HG02884 (cell line): ENCODE measurements around the gene FAM24A.

Experiments
- ATAC-seq: cut with Tn5 transposase; IDR thresholded peaks from one replicate; pipeline ENCODE4 v1.9.1; 2021; ENCODE audit warnings: mild to moderate bottlenecking, moderate library complexity; ENCODE audit not compliant: unreplicated experiment

Gene FAM24A

DNA sequence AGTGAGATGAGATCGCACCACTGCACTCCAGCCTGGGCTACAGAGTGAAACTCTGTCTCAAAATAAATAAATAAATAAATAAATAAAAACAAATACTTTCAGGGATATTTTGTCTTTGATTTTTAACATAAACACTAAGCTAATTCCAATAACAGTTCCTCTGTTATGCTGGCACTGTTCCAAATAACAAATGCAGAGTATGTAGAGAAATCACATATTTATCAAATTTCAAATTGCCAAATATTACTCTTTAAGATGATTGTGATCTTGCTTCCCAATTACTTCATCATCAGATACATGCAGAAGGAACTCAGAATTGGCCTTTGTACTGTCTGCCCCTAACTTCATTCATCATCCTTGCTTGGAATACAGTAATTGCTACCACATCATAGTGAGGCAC is 19.7 kb downstream of the FAM24A start:
- ATAC-seq, result no peak

DNA sequence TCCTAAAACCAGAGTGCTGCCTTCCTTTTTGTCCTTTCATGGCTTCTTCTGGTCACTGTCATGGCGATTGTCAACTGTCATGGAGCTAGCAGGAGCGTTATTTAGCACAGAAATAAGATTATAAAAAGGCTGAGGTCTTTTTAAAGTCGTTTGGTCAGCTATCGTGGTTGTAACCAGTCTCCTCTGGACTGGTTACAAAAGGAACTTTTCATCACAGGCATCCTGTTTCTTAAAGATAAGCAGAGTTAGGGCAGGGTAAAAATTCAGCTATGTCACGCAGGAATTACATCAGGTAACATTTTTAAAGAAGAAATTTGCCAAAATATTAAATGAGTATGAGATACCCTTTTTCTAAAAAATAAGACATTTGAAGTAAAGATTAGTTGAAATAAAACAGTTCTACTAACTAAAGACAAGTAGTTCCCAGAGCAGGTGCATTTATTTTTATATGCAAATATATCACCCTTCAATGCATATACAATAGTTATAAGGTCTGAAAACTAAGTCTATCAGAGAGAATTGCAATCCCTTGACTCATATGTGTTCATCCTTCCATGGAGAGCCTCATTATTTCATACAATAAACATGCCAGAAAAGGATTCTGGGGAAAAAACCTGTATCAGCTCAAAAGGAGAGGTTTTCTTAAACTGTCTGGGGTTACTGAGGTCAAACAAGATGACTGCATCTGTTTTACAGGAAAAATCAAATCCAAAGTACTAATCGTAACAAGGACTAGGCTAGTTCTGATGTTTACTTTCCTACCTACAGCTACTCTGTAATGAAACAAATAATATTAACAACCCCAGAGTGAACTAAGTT is 20.9 kb downstream of the FAM24A start:
- no peak for ATAC-seq

DNA sequence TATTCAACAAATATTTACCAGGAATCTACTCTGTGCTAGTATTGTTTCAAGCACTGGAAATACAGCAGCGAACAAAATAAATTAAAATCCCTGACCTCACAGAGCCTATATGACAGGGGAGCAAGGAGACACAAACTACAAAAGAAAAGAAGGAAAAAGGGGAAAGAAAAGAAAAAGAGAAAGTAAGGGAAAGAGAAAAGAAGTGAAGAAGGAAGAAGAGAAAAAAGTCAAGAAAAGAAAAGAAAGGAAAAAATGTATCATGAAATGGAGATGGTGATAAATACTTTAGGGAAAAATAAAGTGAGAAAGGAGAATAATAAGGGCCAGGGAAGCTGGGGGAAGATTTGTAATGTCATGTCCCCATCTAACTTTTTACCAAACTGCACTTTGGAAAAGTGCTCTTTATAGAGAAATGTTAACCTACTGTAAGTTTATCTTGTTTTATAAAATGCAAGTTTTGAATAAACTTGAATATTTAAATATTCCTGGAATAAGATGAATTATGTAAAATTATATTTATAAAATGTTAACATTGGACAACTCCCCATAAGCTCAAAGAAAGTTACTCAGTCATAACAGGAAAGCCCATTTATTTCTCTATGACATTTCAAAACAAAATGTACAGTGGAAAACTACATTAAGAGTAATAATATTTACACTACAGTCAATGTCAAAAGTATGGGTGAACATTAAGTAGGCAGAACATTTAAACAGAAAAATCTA is 28.9 kb downstream of the FAM24A start:
- no peak for ATAC-seq

DNA sequence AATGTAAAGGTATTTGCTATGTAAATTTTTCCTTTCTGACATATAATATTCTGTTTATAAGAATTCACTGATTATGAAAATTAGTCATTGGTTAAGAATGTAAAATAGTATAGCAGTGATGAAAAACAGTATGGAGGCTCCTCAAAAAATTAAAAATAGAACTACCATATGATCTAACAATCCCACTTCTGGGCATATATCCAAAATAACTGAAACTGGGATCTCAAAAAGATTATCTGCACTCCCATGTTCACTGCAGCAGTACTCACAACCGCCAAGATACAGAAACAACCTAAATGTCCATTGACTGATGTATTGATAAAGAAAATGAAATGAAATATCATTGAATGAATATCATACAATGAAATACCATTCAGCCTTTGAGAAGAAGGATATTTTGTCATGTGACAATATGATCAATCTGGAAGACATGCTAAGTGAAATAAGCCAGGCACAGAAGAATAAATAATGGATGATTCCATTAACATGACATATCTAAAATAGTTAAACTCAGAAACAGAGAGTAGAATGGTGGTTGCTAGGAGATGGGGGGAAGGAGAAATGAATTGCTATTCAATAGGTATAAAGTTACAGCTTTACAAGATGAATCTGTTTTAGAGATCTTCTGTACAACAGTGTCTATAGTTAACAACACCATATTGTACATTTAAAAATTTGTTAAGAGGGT is 29.6 kb downstream of the FAM24A start:
- no peak for ATAC-seq

DNA sequence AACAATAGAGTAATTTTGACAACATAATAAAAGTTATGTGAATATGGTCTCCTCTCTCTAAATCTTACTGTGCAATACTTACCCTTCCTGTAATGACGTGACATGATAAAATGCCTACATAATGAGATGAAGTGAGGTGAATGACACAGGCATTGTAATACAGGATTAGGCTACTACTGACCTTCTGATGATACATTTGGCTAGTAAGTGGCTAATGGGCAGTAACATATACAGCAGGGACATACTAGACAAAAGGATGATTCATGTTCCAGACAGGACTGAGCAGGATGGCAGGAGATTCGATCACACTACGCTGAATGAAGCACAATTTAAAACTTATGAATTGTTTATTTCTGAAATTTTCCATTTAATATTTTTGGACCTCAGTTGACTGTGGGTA is 38.9 kb downstream of the FAM24A start:
- no peak for ATAC-seq

DNA sequence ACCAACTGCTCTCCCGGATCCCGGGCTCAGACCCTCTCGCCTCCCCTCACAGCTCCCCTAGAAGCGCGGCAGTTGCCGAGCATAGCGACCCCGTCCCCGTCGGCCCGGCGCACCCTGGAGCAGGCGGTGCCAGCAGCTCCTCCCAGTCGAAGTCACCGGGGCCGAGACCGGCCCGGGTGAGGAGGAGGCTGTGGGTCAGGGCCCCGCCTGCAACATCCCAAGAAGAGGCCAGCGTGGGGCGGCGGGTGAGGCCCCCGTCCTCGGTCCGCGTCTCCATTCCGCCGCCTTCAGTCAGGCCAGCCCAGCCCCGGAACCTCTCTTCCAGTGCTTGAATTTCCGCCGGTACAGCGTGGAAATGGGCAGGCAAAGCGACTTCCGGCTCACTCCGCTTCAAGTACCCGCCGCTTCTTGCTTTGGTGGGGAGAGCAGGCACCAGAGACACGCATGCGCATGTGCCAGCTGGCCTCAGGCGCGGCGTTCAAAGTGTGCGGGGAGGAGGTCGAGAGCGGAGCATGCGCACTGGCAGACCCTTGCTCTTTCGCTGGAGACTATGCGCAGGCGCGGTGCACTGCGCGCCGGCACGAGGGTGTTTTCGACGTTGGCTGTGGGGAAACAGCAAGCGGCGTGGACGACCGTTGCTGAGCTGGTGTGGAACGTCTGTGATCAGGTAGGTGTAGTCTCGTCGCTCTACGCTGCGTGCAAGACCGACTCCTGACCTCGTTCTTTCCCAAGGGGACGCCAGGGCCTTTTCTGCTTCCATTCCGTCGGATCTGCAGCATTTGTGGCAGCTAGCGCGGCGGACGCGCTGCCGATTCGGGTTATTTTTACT is 43.7 kb downstream of the FAM24A start, which contains the start of gene C10orf88:
Gene C10orf88, minus strand, starts transcription at position 326 of the 829 bp plus-strand sequence. Its CDS starts 49 bp downstream, at position 277.
- peak; percentile 98 for ATAC-seq

DNA sequence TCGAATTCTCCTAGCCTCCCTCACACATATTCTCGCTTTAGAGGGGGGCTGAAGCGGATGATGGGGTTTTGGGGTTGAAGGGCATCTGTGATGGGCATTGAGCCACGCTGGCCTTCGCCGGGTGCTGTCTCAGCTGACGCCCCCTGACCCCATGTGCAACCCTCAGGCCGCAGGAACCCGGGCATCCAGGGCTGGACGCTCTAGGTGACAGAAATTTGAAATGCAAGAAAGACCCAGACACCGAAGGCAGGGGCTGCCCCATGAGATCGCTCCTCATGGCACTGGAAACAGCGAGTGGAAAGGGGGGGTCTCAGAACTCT is 44.3 kb downstream of the FAM24A start:
- no peak for ATAC-seq

DNA sequence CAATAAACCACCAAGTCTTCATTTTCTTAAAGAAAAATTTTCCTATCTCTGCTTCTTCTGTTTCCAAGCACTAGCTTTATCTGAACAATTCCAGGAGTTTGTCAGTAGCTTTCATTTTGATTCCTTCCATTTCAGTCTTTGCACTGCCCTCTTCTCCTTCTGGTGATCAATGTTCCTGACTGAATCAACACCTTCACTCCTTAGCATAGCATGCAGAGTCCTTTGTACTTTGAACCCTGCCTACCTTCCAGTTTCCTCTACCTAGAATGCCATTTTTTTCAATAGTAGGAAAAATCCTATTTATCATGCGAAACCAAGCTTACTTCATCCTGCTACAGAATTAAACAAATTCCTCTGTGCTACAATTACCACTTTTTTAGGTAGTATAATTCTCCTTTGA is 45.5 kb downstream of the FAM24A start:
- ATAC-seq, result no peak

DNA sequence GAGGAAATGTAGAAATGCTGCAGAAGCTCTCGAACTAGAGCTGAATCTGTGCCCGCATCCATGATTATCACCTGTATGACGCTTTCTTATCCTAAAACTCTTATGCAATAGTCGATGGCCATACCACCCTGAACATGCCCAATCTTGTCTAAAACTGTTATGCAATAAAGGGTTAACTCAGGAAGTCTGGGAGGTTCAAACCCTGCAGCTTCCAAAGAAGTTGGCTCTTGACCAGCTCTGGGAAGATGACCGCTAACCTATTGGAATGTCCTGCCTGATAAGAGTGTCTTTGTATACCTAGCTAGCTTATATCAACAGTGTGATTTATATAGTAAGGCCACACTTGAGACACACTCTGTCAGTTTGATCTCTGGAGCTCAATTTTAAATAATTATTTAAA is 47.1 kb downstream of the FAM24A start:
- ATAC-seq, result no peak

DNA sequence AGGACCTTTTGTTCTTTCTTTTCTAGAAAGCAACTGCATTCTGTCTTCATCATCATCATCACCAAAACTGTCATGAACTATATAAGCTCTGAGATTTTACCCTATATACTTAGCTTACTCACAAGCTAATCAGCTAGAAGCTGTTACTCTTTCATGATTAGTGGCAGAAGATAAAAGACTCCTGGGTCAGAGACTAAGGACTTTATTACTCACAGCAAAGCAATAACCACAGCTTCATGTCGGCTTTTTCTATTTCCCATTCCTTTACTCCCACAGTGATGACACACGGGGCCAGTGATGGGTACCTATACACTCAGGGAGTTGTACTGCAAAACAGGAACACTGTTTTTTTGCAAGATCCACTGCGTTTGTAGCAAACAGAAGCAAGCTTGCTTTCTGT is 52.0 kb downstream of the FAM24A start:
- ATAC-seq, result no peak
